ENCODE measurements around the gene HADH. TPM values are rescaled to one million over a fixed set of nuclear protein-coding genes. Genes with fewer than 3 reads are reported as not detected.

Gene HADH
- polyA plus RNA-seq, 1 experiment, result 23.0 TPM

- POLR2A ChIA-PET, result no interaction called here
- peak; percentile 4 for DNase-seq (ENCODE audit: low read depth, low spot score)
- Histone ChIP-seq H3K9me3 (ENCODE audit: control insufficient read depth, insufficient read depth, low read length) (no peaks in the 10 kb centered on the region), H3K4me3 (ENCODE audit: low read depth, low read length) (no peak overlapping the region), H3K27ac (ENCODE audit: low read depth, low read length) (no peak overlapping the region), H3K27me3 (ENCODE audit: control insufficient read depth, insufficient read depth, low read length) (peaks cover 4% of the 10 kb centered on the region)
- no peak for TF ChIP-seq CTCF (IDR thresholded peaks at IDR 0.05; ENCODE audit: low read depth, low read length)
- CTCF ChIA-PET, result interaction anchor here (1.0 to 3.7 kb wide), 8 partner anchors 12 to 1347 kb away, joined by 3 to 50 read pairs (median 5); no protein-coding TSS in a partner anchor
Measured at GRCh38 chr4:108058685-108059440, 69.2 kb downstream of the HADH start.

GRCh38 chr4:108060164-108060563, 70.5 kb downstream of the HADH start:
- peak; percentile 29 for TF ChIP-seq CTCF (IDR thresholded peaks at IDR 0.05; ENCODE audit: low read depth, low read length)
- Histone ChIP-seq H3K4me3 (ENCODE audit: low read depth, low read length) (no peak overlapping the region), H3K27me3 (ENCODE audit: control insufficient read depth, insufficient read depth, low read length) (peaks cover 4% of the 10 kb centered on the region), H3K27ac (ENCODE audit: low read depth, low read length) (no peak overlapping the region), H3K9me3 (ENCODE audit: control insufficient read depth, insufficient read depth, low read length) (no peaks in the 10 kb centered on the region)
- ChIA-PET CTCF (interaction anchor here (0.5 to 3.7 kb wide), 16 partner anchors 13 to 1350 kb away, joined by 3 to 50 read pairs (median 3); no protein-coding TSS in a partner anchor), POLR2A (no interaction called here)
- DNase-seq (ENCODE audit: low read depth, low spot score), result peak; percentile 4

- CTCF ChIA-PET, result interaction anchor here (0.5 to 3.7 kb wide), 11 partner anchors 14 to 1349 kb away, joined by 3 to 50 read pairs (median 3); no protein-coding TSS in a partner anchor
- H3K27me3 ChIP-seq (ENCODE audit: control insufficient read depth, insufficient read depth, low read length), result peaks cover 4% of the 10 kb centered on the region
Measured at GRCh38 chr4:108060686-108061321, 71.1 kb downstream of the HADH start.

GRCh38 chr4:108068442-108068841, 78.8 kb downstream of the HADH start:
- POLR2A ChIA-PET, result no interaction called here
- DNase-seq (ENCODE audit: low read depth, low spot score), result no peak
- Histone ChIP-seq H3K27me3 (ENCODE audit: control insufficient read depth, insufficient read depth, low read length) (no peaks in the 10 kb centered on the region), H3K9me3 (ENCODE audit: control insufficient read depth, insufficient read depth, low read length) (no peaks in the 10 kb centered on the region), H3K4me3 (ENCODE audit: low read depth, low read length) (no peak overlapping the region), H3K27ac (ENCODE audit: low read depth, low read length) (no peak overlapping the region)
- CTCF ChIA-PET, result no interaction called here
- no peak for TF ChIP-seq CTCF (IDR thresholded peaks at IDR 0.05; ENCODE audit: low read depth, low read length)

More at GRCh38 chr4:108060686-108061321, 71.1 kb downstream of the HADH start:
- TF ChIP-seq CTCF (IDR thresholded peaks at IDR 0.05; ENCODE audit: low read depth, low read length), result no peak
- POLR2A ChIA-PET, result no interaction called here
- DNase-seq (ENCODE audit: low read depth, low spot score), result no peak
- Histone ChIP-seq H3K4me3 (ENCODE audit: low read depth, low read length) (no peak overlapping the region), H3K9me3 (ENCODE audit: control insufficient read depth, insufficient read depth, low read length) (no peaks in the 10 kb centered on the region), H3K27ac (ENCODE audit: low read depth, low read length) (no peak overlapping the region)

GRCh38 chr4:108070775-108071174, 81.1 kb downstream of the HADH start:
- no peaks in the 10 kb centered on the region for H3K9me3 ChIP-seq (ENCODE audit: control insufficient read depth, insufficient read depth, low read length)
- DNase-seq (ENCODE audit: low read depth, low spot score), result no peak
- ChIA-PET CTCF (no interaction called here), POLR2A (no interaction called here)
- H3K4me3 ChIP-seq (ENCODE audit: low read depth, low read length), result no peak overlapping the region
- H3K27me3 ChIP-seq (ENCODE audit: control insufficient read depth, insufficient read depth, low read length), result no peaks in the 10 kb centered on the region
- no peak overlapping the region for H3K27ac ChIP-seq (ENCODE audit: low read depth, low read length)
- no peak for TF ChIP-seq CTCF (IDR thresholded peaks at IDR 0.05; ENCODE audit: low read depth, low read length)
